Endothelial cell of umbilical vein (primary cell): ENCODE measurements around the gene XXYLT1. TPM values are rescaled to one million over a fixed set of nuclear protein-coding genes. Genes with fewer than 3 reads are reported as not detected.

Experiments used
- BruUV-seq: library from RNA; stranded (reverse); fragments of 400-500 nt; replicated peaks from 2 replicates; lab custom pipeline; 2021; lab: Mats Ljungman, UMichigan
- CTCF ChIA-PET: fragments of 300-600, 350-600 bp; sonication (Branson Sonifier 250); formaldehyde crosslinking; loops from one replicate; lab custom pipeline; 2021; ENCODE audit warnings: antibody characterized with exemption, inconsistent platforms; lab: Charles Lee
- POLR2A ChIA-PET: fragments of 300-600, 350-600 bp; sonication (Branson Sonifier 250); formaldehyde crosslinking; loops from one replicate; lab custom pipeline; 2021; ENCODE audit warnings: antibody characterized with exemption, inconsistent platforms; lab: Charles Lee
- DNase-seq: peaks from one replicate; pipeline ENCODE4 v3.0.0-alpha.2; 2011; ENCODE audit warnings: low read depth, low spot score
- FAIRE-seq: peaks from 2 replicates; lab custom pipeline; 2011; peaks lifted over from hg19 to GRCh38; lab: Jason Lieb, UNC
- H2AFZ ChIP-seq: 2 replicates; pipeline ENCODE4 v1.6.0; 2012; ENCODE audit warnings: low read depth, low read length, control low read depth, inconsistent platforms
- H3K27ac ChIP-seq: 2 replicates; pipeline ENCODE4 v1.5.1; 2011; ENCODE audit warnings: low read depth, mild to moderate bottlenecking, control low read depth, low read length, moderate library complexity; ENCODE audit not compliant: insufficient read depth
- H3K27me3 ChIP-seq, 2 experiments: 2 replicates each; pipeline versions ENCODE4 v1.6.0 to v1.6.1; 2011; ENCODE audit warnings: low read length in 2 of 2, mixed read lengths in 1 of 2; ENCODE audit not compliant: control insufficient read depth in 2 of 2, insufficient read depth in 2 of 2
- H3K36me3 ChIP-seq, 2 experiments: 2 replicates in 1 of 2; 3 replicates in 1 of 2; pipeline ENCODE4 v1.5.1; 2011; ENCODE audit warnings: low read length in 2 of 2, mild to moderate bottlenecking in 1 of 2, moderate library complexity in 1 of 2; ENCODE audit not compliant: control insufficient read depth in 2 of 2, insufficient read depth in 2 of 2; ENCODE audit errors: extremely low read depth in 1 of 2
- H3K4me1 ChIP-seq: 3 replicates; pipeline ENCODE4 v1.5.1; 2011; ENCODE audit warnings: mild to moderate bottlenecking, low read length; ENCODE audit not compliant: control insufficient read depth, insufficient read depth; ENCODE audit errors: extremely low read depth
- H3K4me2 ChIP-seq: 2 replicates; pipeline ENCODE4 v1.6.1; 2011; ENCODE audit warnings: low read length, control low read depth, mixed read lengths; ENCODE audit not compliant: insufficient read depth
- H3K4me3 ChIP-seq, 3 experiments: fragments of 200-600 bp in 1 of 3; sonication (generic), shearing (Covaris generic) in 1 of 3; replicated peaks in 1 of 3; 2 replicates each; pipeline ENCODE4 v1.5.1; 2011 to 2016; ENCODE audit warnings: control low read depth in 3 of 3, low read length in 3 of 3, mild to moderate bottlenecking in 2 of 3, inconsistent platforms in 1 of 3, low read depth in 1 of 3, moderate library complexity in 1 of 3; ENCODE audit not compliant: insufficient read depth in 1 of 3
- H3K79me2 ChIP-seq: 2 replicates; pipeline ENCODE4 v1.6.0; 2012; ENCODE audit warnings: low read length, inconsistent platforms; ENCODE audit not compliant: control insufficient read depth, insufficient read depth
- H3K9ac ChIP-seq: replicated peaks from 2 replicates; pipeline ENCODE3; 2011; ENCODE audit warnings: low read length, control low read depth; ENCODE audit not compliant: insufficient read depth; ENCODE audit errors: extremely low read depth
- H3K9me1 ChIP-seq: replicated peaks from 3 replicates; pipeline ENCODE4 v1.6.0; 2011; ENCODE audit warnings: mild to moderate bottlenecking, low read length; ENCODE audit not compliant: control insufficient read depth, insufficient read depth; ENCODE audit errors: extremely low read depth
- H3K9me3 ChIP-seq: replicated peaks from 2 replicates; pipeline ENCODE4 v1.5.1; 2012; ENCODE audit warnings: low read length, inconsistent platforms; ENCODE audit not compliant: control insufficient read depth, insufficient read depth
- H4K20me1 ChIP-seq: replicated peaks from 2 replicates; pipeline ENCODE3; 2011; ENCODE audit warnings: mild to moderate bottlenecking, low read length; ENCODE audit not compliant: control insufficient read depth, insufficient read depth; ENCODE audit errors: extremely low read depth
- CTCF ChIP-seq, 2 donors: IDR thresholded peaks; 1 replicate in 1 of 2; 2 replicates in 1 of 2; pipeline ENCODE4 v1.5.1; 2011; ENCODE audit warnings: low read length in 2 of 2, mild to moderate bottlenecking in 2 of 2, moderate library complexity in 2 of 2, control low read depth in 1 of 2, inconsistent platforms in 1 of 2, low read depth in 1 of 2; ENCODE audit not compliant: insufficient read depth in 1 of 2; ENCODE audit errors: extremely low read depth in 1 of 2
- GATA2 ChIP-seq: IDR thresholded peaks from 2 replicates; pipeline ENCODE4 v1.7.0; 2011; ENCODE audit warnings: low read depth, mild to moderate bottlenecking, moderate library complexity, mixed read lengths, low read length; ENCODE audit not compliant: insufficient read length, insufficient read depth
- POLR2A ChIP-seq: IDR thresholded peaks from 2 replicates; pipeline ENCODE4 v1.6.1; 2012; ENCODE audit warnings: low read depth, mild to moderate bottlenecking, control low read depth, low read length
- POLR2AphosphoS5 ChIP-seq: IDR thresholded peaks from 2 replicates; pipeline ENCODE4 v1.6.1; 2012; ENCODE audit warnings: low read depth, mild to moderate bottlenecking, control low read depth, low read length, moderate library complexity; ENCODE audit not compliant: insufficient read depth
- dilution Hi-C: fragments of 300-500 bp; cut with MboI; formaldehyde crosslinking; loops from one replicate; pipeline ENCODE4 v1.15.0; 2019; ENCODE audit warnings: low sequenced_read_pairs; ENCODE audit not compliant: extremely low pct_ligation_motif_present
- intact Hi-C: fragments of 100-400 bp; cut with micrococcal nuclease; formaldehyde crosslinking; loops from one replicate; pipeline ENCODE4 v1.10.0; 2022
- polyA plus RNA-seq, 4 experiments: library from polyadenylated mRNA; depleted of rRNA in 3 of 4; stranded (reverse) in 3 of 4; unstranded in 1 of 4; fragments of >200 nt; gene quantifications; 2 replicates each; pipeline versions ENCODE4 v1.2.1 to v1.2.3, GENCODE V29; 2011 to 2012; ENCODE audit warnings: missing spikeins in 1 of 4
- total RNA-seq: library from RNA; stranded (reverse); gene quantifications from 2 replicates; pipeline ENCODE4 v1.2.3, GENCODE V29; 2021

The XXYLT1 gene
- total and polyA plus RNA-seq, 2 donors (not counting 3 experiments of a cell fraction or from before 2014, with no cell fraction given), result 54.4 to 78.1 TPM

- H3K27me3 ChIP-seq, result no peaks in the 10 kb centered on the region
- H3K9me3 ChIP-seq, result no peaks in the 10 kb centered on the region
- peaks cover 8% of the 10 kb centered on the region for H3K79me2 ChIP-seq
- peaks cover 88% of the 10 kb centered on the region for H3K4me1 ChIP-seq
- intact Hi-C loops, result no loop called here
- H3K9me1 ChIP-seq, result no peaks in the 10 kb centered on the region
- dilution Hi-C loops, result no loop called here
- POLR2A ChIA-PET, result interaction anchor here (0.7 to 2.3 kb wide), 3 partner anchors 9 to 469 kb away, joined by 3 to 11 read pairs (median 4); no protein-coding TSS in a partner anchor
- H3K4me2 ChIP-seq, result peak overlapping the region; percentile 58
- CTCF ChIA-PET, result interaction anchor here (0.8 to 2.3 kb wide), 7 partner anchors 9 to 477 kb away, joined by 3 to 7 read pairs (median 5); no protein-coding TSS in a partner anchor
- H2AFZ ChIP-seq, result no peak overlapping the region
- H3K4me3 ChIP-seq, result no peak overlapping the region
- no peak for DNase-seq
- H3K27ac ChIP-seq, result peak overlapping the region; percentile 95
- peak overlapping the region; percentile 70 for H3K9ac ChIP-seq
- BruUV-seq, result no TSS peak
- H4K20me1 ChIP-seq, result no peaks in the 10 kb centered on the region
- TF ChIP-seq GATA2 (no peak), POLR2A (peak; percentile 17)
- no peaks in the 10 kb centered on the region for H3K36me3 ChIP-seq
- no peak for FAIRE-seq
These were observed 111.7 kb downstream of the XXYLT1 start for GRCh38 chr3:195159117-195159813.

GRCh38 chr3:195156286-195156890 lies 114.6 kb downstream of the XXYLT1 start:
- FAIRE-seq, result peak; percentile 76
- peak; percentile 37 for DNase-seq
- peak overlapping the region; percentile 70 for H3K9ac ChIP-seq
- no peaks in the 10 kb centered on the region for H3K9me1 ChIP-seq
- intact Hi-C loops (no loop called here), dilution Hi-C loops (no loop called here)
- H3K36me3 ChIP-seq, result no peaks in the 10 kb centered on the region
- H3K79me2 ChIP-seq, result peaks cover 8% of the 10 kb centered on the region
- H3K4me2 ChIP-seq, result peak overlapping the region; percentile 5
- H4K20me1 ChIP-seq, result no peaks in the 10 kb centered on the region
- peak overlapping the region; percentile 95 for H3K27ac ChIP-seq
- TF ChIP-seq CTCF (IDR thresholded peaks at IDR 0.05; ENCODE audit: extremely low read depth in 1 of 2, insufficient read depth in 1 of 2, low read depth in 1 of 2, low read length in 2 of 2), result no peak
- TF ChIP-seq POLR2AphosphoS5, result peak; percentile 42
- peak; percentile 14 for TF ChIP-seq GATA2
- CTCF ChIA-PET, result interaction anchor here (1.6 to 2.9 kb wide), 3 partner anchors 32 to 485 kb away, joined by 6 to 24 read pairs (median 8); partner anchors contain the start of gene LSG1
- no peak overlapping the region for H3K4me3 ChIP-seq
- peaks cover 89% of the 10 kb centered on the region for H3K4me1 ChIP-seq
- H3K27me3 ChIP-seq, result no peaks in the 10 kb centered on the region
- H3K9me3 ChIP-seq, result no peaks in the 10 kb centered on the region
- no TSS peak for BruUV-seq
- POLR2A ChIA-PET, result no interaction called here
- H2AFZ ChIP-seq, result no peak overlapping the region
